D721Med (cell line): ENCODE data around the gene DNMBP.
A peak's percentile ranks its signal among the peaks of the same experiment; 100 is the strongest.

Experiments used
- DNase-seq: peaks from one replicate; pipeline ENCODE4 v3.0.0; 2011; ENCODE audit warnings: low spot score; ENCODE audit not compliant: insufficient read length
- FAIRE-seq: peaks from 2 replicates; lab custom pipeline; 2011; peaks lifted over from hg19 to GRCh38; lab: Jason Lieb, UNC
- CTCF ChIP-seq: IDR thresholded peaks from 2 replicates; pipeline ENCODE4 v1.5.1; 2012; ENCODE audit warnings: mild to moderate bottlenecking, control low read depth; ENCODE audit not compliant: insufficient read depth; ENCODE audit errors: missing control alignments

The DNMBP gene

GRCh38 chr10:99917963-99918825 lies 91.6 kb downstream of the DNMBP start:
- FAIRE-seq, result no peak
- no peak for DNase-seq

DNA sequence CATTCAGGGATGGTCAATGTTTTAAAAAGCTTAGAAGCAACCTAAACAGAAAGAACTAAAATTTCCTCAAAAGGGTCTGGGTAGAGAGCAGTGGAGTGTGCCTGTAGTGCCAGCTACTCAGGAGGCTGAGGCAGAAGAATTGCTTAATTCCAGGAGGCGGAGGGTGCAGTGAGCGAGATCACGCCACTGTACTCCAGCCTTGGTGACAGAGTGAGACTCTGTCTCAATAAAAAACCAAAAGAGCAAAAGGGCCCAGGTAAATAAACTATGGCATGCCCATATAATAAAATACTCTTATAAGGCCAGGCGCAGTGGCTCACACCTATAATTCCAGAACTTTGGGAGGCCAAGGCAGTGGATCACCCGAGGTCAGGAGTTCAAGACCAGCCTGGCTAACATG lies 93.0 kb downstream of the DNMBP start:
- FAIRE-seq, result no peak
- no peak for TF ChIP-seq CTCF
- DNase-seq, result no peak

More at GRCh38 chr10:99917963-99918825, 91.6 kb downstream of the DNMBP start:
- no peak for TF ChIP-seq CTCF

DNA sequence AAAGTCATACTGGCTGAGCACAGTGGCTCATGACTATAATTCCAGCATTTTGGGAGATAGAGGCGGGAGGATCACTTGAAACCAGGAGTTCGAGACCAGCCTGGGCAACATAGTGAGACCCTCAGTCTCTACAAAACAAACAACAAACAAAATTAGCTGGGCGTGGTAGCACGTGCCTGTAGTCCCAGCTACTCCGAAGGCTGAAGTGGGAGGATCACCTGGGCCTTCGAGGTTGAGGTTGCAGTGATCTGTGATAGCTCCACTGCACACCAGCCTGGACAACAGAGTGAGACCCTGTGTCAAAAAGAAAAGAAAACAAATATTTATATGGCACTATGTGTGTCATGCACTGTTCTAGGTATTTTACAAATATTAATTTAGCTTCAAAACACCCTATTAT lies 94.3 kb downstream of the DNMBP start:
- no peak for DNase-seq
- no peak for FAIRE-seq
- TF ChIP-seq CTCF, result no peak

DNA sequence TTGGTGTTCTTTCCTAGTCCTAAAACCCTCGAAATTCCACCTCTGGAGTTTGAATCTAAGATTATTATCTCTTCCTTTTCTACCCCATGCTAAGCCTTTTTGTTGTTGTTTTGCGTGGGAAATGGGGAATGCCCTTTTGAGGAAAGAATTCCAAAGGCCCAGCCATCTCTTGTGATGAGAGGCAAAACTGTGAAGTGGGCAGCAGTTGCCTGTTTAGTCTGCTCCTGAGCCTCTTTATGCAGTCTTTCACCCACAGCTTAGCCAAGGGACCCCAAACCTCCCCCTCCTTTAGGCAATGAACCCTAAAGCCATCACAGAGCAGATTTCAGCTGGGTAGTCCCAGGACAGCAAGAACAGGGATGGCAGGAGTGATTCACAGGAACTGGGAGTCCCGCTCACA lies 95.5 kb downstream of the DNMBP start:
- DNase-seq, result no peak
- FAIRE-seq, result no peak
- no peak for TF ChIP-seq CTCF

GRCh38 chr10:99913831-99914235 lies 95.9 kb downstream of the DNMBP start:
- DNase-seq (no peak), FAIRE-seq (no peak)

GRCh38 chr10:99912041-99912440 lies 97.7 kb downstream of the DNMBP start:
- DNase-seq (no peak), FAIRE-seq (peak; percentile 74)
- no peak for TF ChIP-seq CTCF

More at GRCh38 chr10:99913831-99914235, 95.9 kb downstream of the DNMBP start:
- TF ChIP-seq CTCF, result no peak

- no peak for TF ChIP-seq CTCF
- no peak for FAIRE-seq
- DNase-seq, result no peak
Observed at GRCh38 chr10:99908512-99908911, 101.2 kb downstream of the DNMBP start.
